ENCODE data around the gene ADNP. TPM values are rescaled to one million over a fixed set of nuclear protein-coding genes. Genes with fewer than 3 reads are reported as not detected.

Gene ADNP
- polyA plus RNA-seq, 1 of the 3 experiments (the other 2 are of a cell fraction): 13.3 TPM

- Histone ChIP-seq H3K79me2 (ENCODE audit: insufficient read depth) (peaks cover 93% of the 10 kb centered on the region), H3K36me3 (replicated peaks in 1 of 2; ENCODE audit: control insufficient read depth in 1 of 2, insufficient read depth in 2 of 2, low read length in 1 of 2) (peaks cover 37 to 48% of the 10 kb centered on the region in 2 experiments), H3K9me2 (no peaks in the 10 kb centered on the region), H3F3A (replicated peaks; ENCODE audit: insufficient read depth) (peaks cover 3% of the 10 kb centered on the region), H3K4me2 (peak within 1 kb of the TSS; percentile 93), H4K20me1 (ENCODE audit: insufficient read depth) (peaks cover 47% of the 10 kb centered on the region), H3K27ac (ENCODE audit: low read depth in 2 of 2, low read length in 1 of 2) (peak within 1 kb of the TSS; percentile 91 to 96), H3K4me3 (ENCODE audit: low read depth in 2 of 2, low read length in 1 of 2) (peak within 1 kb of the TSS; percentile 98 to 100), H3K9ac (peak within 1 kb of the TSS; percentile 98), H2AFZ (ENCODE audit: low read depth) (peak within 1 kb of the TSS; percentile 86), H3K27me3 (ENCODE audit: insufficient read depth) (no peaks in the 10 kb centered on the region), H3K4me1 (ENCODE audit: control insufficient read depth in 1 of 2, insufficient read depth in 2 of 2, low read depth in 1 of 2, low read length in 1 of 2) (peaks cover 18 to 22% of the 10 kb centered on the region in 2 experiments), H3K9me3 (no peaks in the 10 kb centered on the region)
- peak; percentile 88 for DNase-seq
- CTCF ChIA-PET: interaction anchor here (0.6 to 4.2 kb wide), 9 partner anchors 24 to 294 kb away, joined by 3 to 29 read pairs (median 6); partner anchors contain the start of genes ADNP and BCAS4
- POLR2A ChIA-PET: interaction anchor here (1.3 to 2.4 kb wide), 4 partner anchors 10 to 167 kb away, joined by 5 to 25 read pairs (median 10); partner anchors contain the start of genes ADNP and BCAS4
- under 1% methylated on average over 38 of the region's 52 CpGs for WGBS (ENCODE audit: low lambda C conversion rate)
- TF ChIP-seq NFIC (IDR thresholded peaks at IDR 0.05; ENCODE audit: borderline replicate concordance): no peak
- TF ChIP-seq FOSL2 (IDR thresholded peaks at IDR 0.05; ENCODE audit: borderline replicate concordance, low read depth): no peak
- TF ChIP-seq RAD21 (IDR thresholded peaks at IDR 0.05; ENCODE audit: low read length): no peak
- TF ChIP-seq TEAD4 (IDR thresholded peaks at IDR 0.05; ENCODE audit: borderline replicate concordance, insufficient read depth): no peak
- TF ChIP-seq CHD2 (IDR thresholded peaks at IDR 0.05; ENCODE audit: low read length, partially characterized antibody): no peak
- no peak for TF ChIP-seq PBX3 (IDR thresholded peaks at IDR 0.05)
- TF ChIP-seq JUND (IDR thresholded peaks at IDR 0.05): no peak
- peak; percentile 99 for TF ChIP-seq TAF1 (IDR thresholded peaks at IDR 0.05; ENCODE audit: borderline replicate concordance, low read depth, low read length)
- no peak for TF ChIP-seq FOXM1 (IDR thresholded peaks at IDR 0.05; ENCODE audit: low read depth)
- peak; percentile 52; the same call in 1 of the 2 replicates for TF ChIP-seq MXI1 (IDR thresholded peaks at IDR 0.05; ENCODE audit: low read depth, low read length)
- TF ChIP-seq NRF1 (IDR thresholded peaks at IDR 0.05; ENCODE audit: low read depth, low read length): no peak
- TF ChIP-seq TCF12 (IDR thresholded peaks at IDR 0.05): no peak; the same call in 1 of the 2 replicates
- no peak for TF ChIP-seq GATA2 (CRISPR knock-in tag; IDR thresholded peaks at IDR 0.05)
- peak; percentile 66 for TF ChIP-seq REST (IDR thresholded peaks at IDR 0.05; ENCODE audit: low read depth, low read length)
- TF ChIP-seq RCOR1 (IDR thresholded peaks at IDR 0.05; ENCODE audit: low read length): no peak
- TF ChIP-seq SMC3 (IDR thresholded peaks at IDR 0.05; ENCODE audit: low read depth, low read length): no peak
- TF ChIP-seq EZH2phosphoT487 (IDR thresholded peaks at IDR 0.05; ENCODE audit: borderline replicate concordance, low read depth): no peak
- no peak for TF ChIP-seq IRF3 (IDR thresholded peaks at IDR 0.05; ENCODE audit: low read depth, low read length)
- no peak; the same call in 1 of the 2 replicates for TF ChIP-seq GABPA (IDR thresholded peaks at IDR 0.05; ENCODE audit: low read depth)
- peak; percentile 88 for TF ChIP-seq YY1 (IDR thresholded peaks at IDR 0.05; ENCODE audit: low read depth)
- no peak for TF ChIP-seq ZBTB33 (IDR thresholded peaks at IDR 0.05; ENCODE audit: borderline replicate concordance, low read depth)
- TF ChIP-seq RFX5 (IDR thresholded peaks at IDR 0.05; ENCODE audit: low read length): no peak
- no peak for TF ChIP-seq FOXJ3 (CRISPR knock-in tag; IDR thresholded peaks at IDR 0.05)
- TF ChIP-seq SIN3A (IDR thresholded peaks at IDR 0.05; ENCODE audit: borderline replicate concordance, low read depth, low read length): 0 out of 2 replicates have a peak, but pooled peaks have one; percentile 55
- peak; percentile 78; the same call in 1 of the 2 replicates for TF ChIP-seq ELF1 (IDR thresholded peaks at IDR 0.05)
These were observed 26.8 kb upstream of the ADNP start, which contains the start of gene DPM1 for GRCh38 chr20:50957798-50958614. Gene DPM1 (minus strand): TSS chr20:50958532. CDS start chr20:50958523, 9 bp downstream.

Data from SK-N-SH (cell line).